Liver (tissue), 9 donors: Measurements from ENCODE around the gene GNG7. TPM values are rescaled to one million over a fixed set of nuclear protein-coding genes. Genes with fewer than 3 reads are reported as not detected.
"Not testable (repeated sequence)": the region's sequence is repeated elsewhere in the genome, so short reads cannot be mapped to it uniquely, and the experiment has no call there.

ENCODE experiments used
- DNase-seq: peaks from one replicate; pipeline ENCODE4 v3.0.0-alpha.2; 2017; ENCODE audit warnings: low spot score
- H3K27ac ChIP-seq, 2 donors: one replicate each; pipeline ENCODE4 v1.7.0; 2013; ENCODE audit warnings: inconsistent platforms in 2 of 2, low read length in 2 of 2, control low read depth in 1 of 2, low read depth in 1 of 2, mild to moderate bottlenecking in 1 of 2
- H3K27me3 ChIP-seq, 4 donors: one replicate each; pipeline versions ENCODE4 v1.6.1 to v1.7.0; 2013; ENCODE audit warnings: low read length in 3 of 4, inconsistent platforms in 1 of 4, mild to moderate bottlenecking in 1 of 4, moderate library complexity in 1 of 4; ENCODE audit not compliant: control insufficient read depth in 4 of 4, insufficient read depth in 4 of 4
- H3K36me3 ChIP-seq, 4 donors: one replicate each; pipeline versions ENCODE4 v1.6.1 to v1.7.0; 2013; ENCODE audit warnings: low read length in 3 of 4, mild to moderate bottlenecking in 3 of 4, low read depth in 1 of 4, moderate library complexity in 1 of 4; ENCODE audit not compliant: control insufficient read depth in 4 of 4, insufficient read depth in 3 of 4
- H3K4me1 ChIP-seq, 4 donors: one replicate each; pipeline versions ENCODE4 v1.6.1 to v1.7.0; 2013; ENCODE audit warnings: low read length in 3 of 4, mild to moderate bottlenecking in 3 of 4, moderate library complexity in 1 of 4; ENCODE audit not compliant: control insufficient read depth in 4 of 4, insufficient read depth in 4 of 4
- H3K4me3 ChIP-seq, 3 donors: one replicate each; pipeline versions ENCODE4 v1.6.1 to v1.7.0; 2013; ENCODE audit warnings: low read length in 3 of 3, control low read depth in 1 of 3, low read depth in 1 of 3, mild to moderate bottlenecking in 1 of 3
- H3K9ac ChIP-seq, 2 donors: one replicate each; pipeline ENCODE4 v1.7.0; 2013; ENCODE audit warnings: low read length in 2 of 2, mild to moderate bottlenecking in 2 of 2, moderate library complexity in 2 of 2, control low read depth in 1 of 2, low read depth in 1 of 2
- H3K9me3 ChIP-seq, 4 donors: one replicate each; pipeline versions ENCODE4 v1.6.1 to v1.7.0; 2013; ENCODE audit warnings: low read length in 3 of 4; ENCODE audit not compliant: control insufficient read depth in 4 of 4
- CTCF ChIP-seq: fragments of 150-350 bp; IDR thresholded peaks from 2 replicates; pipeline ENCODE4 v1.5.1; 2017; ENCODE audit warnings: improper control_type of control experiment, low read depth, low read length; ENCODE audit not compliant: missing input control
- FOXA1 ChIP-seq: IDR thresholded peaks from 2 replicates; pipeline ENCODE4 v1.6.1; 2016; ENCODE audit warnings: antibody characterized with exemption
- GABPA ChIP-seq, 2 donors: IDR thresholded peaks in 1 of 2; conservative IDR thresholded peaks in 1 of 2; 2 replicates each; pipeline ENCODE4 v1.6.1; 2016; ENCODE audit warnings: antibody characterized with exemption in 2 of 2, mild to moderate bottlenecking in 1 of 2, moderate library complexity in 1 of 2
- HNF4G ChIP-seq: IDR thresholded peaks from 2 replicates; pipeline ENCODE4 v1.6.1; 2016; ENCODE audit warnings: antibody characterized with exemption
- JUND ChIP-seq, 2 donors: IDR thresholded peaks; 2 replicates each; pipeline ENCODE4 v1.6.1; 2016; ENCODE audit warnings: antibody characterized with exemption in 2 of 2
- MAX ChIP-seq: IDR thresholded peaks from 2 replicates; pipeline ENCODE4 v1.6.1; 2016; ENCODE audit warnings: antibody characterized with exemption
- NR2F2 ChIP-seq: IDR thresholded peaks from 2 replicates; pipeline ENCODE4 v1.6.1; 2016; ENCODE audit warnings: antibody characterized with exemption
- RAD21 ChIP-seq, 2 donors: IDR thresholded peaks; 2 replicates each; pipeline ENCODE4 v1.6.1; 2016; ENCODE audit warnings: antibody characterized with exemption in 2 of 2, mild to moderate bottlenecking in 2 of 2
- REST ChIP-seq: IDR thresholded peaks from 2 replicates; pipeline ENCODE4 v1.6.1; 2016; ENCODE audit warnings: antibody characterized with exemption, mild to moderate bottlenecking
- SP1 ChIP-seq: IDR thresholded peaks from 2 replicates; pipeline ENCODE4 v1.6.1; 2018; ENCODE audit warnings: antibody characterized with exemption, mild to moderate bottlenecking
- TAF1 ChIP-seq: conservative IDR thresholded peaks from 2 replicates; pipeline ENCODE4 v1.6.1; 2016; ENCODE audit warnings: antibody characterized with exemption, mild to moderate bottlenecking
- YY1 ChIP-seq: IDR thresholded peaks from 2 replicates; pipeline ENCODE4 v1.6.1; 2016; ENCODE audit warnings: antibody characterized with exemption, mild to moderate bottlenecking
- WGBS: extraction: QIAGEN DNeasy Blood & Tissue Kit; methylation state at CpG from one replicate; pipeline ENCODE4 v1.1.7; 2013; 5-methylcytosine and 5-hydroxymethylcytosine counted together
- polyA plus RNA-seq, 2 donors: library from polyadenylated mRNA; stranded (reverse) in 1 of 2; unstranded in 1 of 2; fragments of 200-250 nt in 1 of 2; fragments of >200 nt in 1 of 2; fragmentation: Nextera tagmentation in 1 of 2; extraction: Ambion mirVana in 1 of 2; gene quantifications; one replicate each; pipeline versions ENCODE4 v1.2.1 to v1.2.3, GENCODE V29; 2013 to 2015
- total RNA-seq, 2 donors: library from RNA; depleted of rRNA; stranded (reverse); fragments of >200 nt; gene quantifications; one replicate each; pipeline ENCODE4 v1.2.3, GENCODE V29; 2014
- donor health status: healthy.
- donor health status: healthy.
- donor health status: healthy.
- donor health status: healthy.
- donor health status: healthy.

Gene GNG7
- total and polyA plus RNA-seq, 4 donors, result 0.75 to 1.9 (median 1.1) TPM

GRCh38 chr19:2567580-2567979, 134.9 kb downstream of the GNG7 start:
- no peaks in the 10 kb centered on the region for H3K27me3 ChIP-seq
- no peaks in the 10 kb centered on the region for H3K9me3 ChIP-seq
- no peak overlapping the region for H3K27ac ChIP-seq
- 72% methylated on average over 17 of the region's 17 CpGs for WGBS
- H3K36me3 ChIP-seq, result no peaks in the 10 kb centered on the region
- no peak for TF ChIP-seq FOXA1
- no peak for TF ChIP-seq HNF4G
- peak in 1 of 2 donors; percentile 10 for TF ChIP-seq RAD21 (IDR thresholded peaks at IDR 0.05)
- TF ChIP-seq CTCF, result no peak
- peak; percentile 72 for TF ChIP-seq NR2F2
- no peak for TF ChIP-seq MAX
- TF ChIP-seq SP1, result no peak
- no peaks in the 10 kb centered on the region for H3K4me1 ChIP-seq
- no peak for DNase-seq
- no peak overlapping the region for H3K9ac ChIP-seq
- H3K4me3 ChIP-seq, result no peak overlapping the region

GRCh38 chr19:2563546-2563945, 138.9 kb downstream of the GNG7 start:
- not testable (repeated sequence) for H3K27me3 ChIP-seq, H3K9me3 ChIP-seq, H3K4me3 ChIP-seq, DNase-seq, H3K27ac ChIP-seq, H3K36me3 ChIP-seq, H3K9ac ChIP-seq, H3K4me1 ChIP-seq
- 95% methylated on average over 9 of the region's 9 CpGs for WGBS

- Histone ChIP-seq H3K9me3 (no peaks in the 10 kb centered on the region), H3K27ac (no peak overlapping the region), H3K9ac (no peak overlapping the region), H3K27me3 (no peaks in the 10 kb centered on the region), H3K36me3 (no peaks in the 10 kb centered on the region), H3K4me3 (no peak overlapping the region), H3K4me1 (peaks cover 2 to 12% (median 8%) of the 10 kb centered on the region in 4 donors)
- DNase-seq, result no peak
- TF ChIP-seq TAF1, result no peak
- no peak for TF ChIP-seq NR2F2
- TF ChIP-seq GABPA (IDR thresholded peaks at IDR 0.05 in 1 of 2, conservative IDR thresholded peaks at IDR 0.05 in 1 of 2), result no peak
- no peak for TF ChIP-seq FOXA1
- TF ChIP-seq JUND (IDR thresholded peaks at IDR 0.05), result no peak
- TF ChIP-seq YY1, result no peak
- TF ChIP-seq SP1, result no peak
- 72% methylated on average over 14 of the region's 14 CpGs for WGBS
Measured at GRCh38 chr19:2561895-2562294, 140.6 kb downstream of the GNG7 start.

- TF ChIP-seq FOXA1, result no peak
- no peak for TF ChIP-seq MAX
- TF ChIP-seq REST, result no peak
- TF ChIP-seq GABPA (IDR thresholded peaks at IDR 0.05 in 1 of 2, conservative IDR thresholded peaks at IDR 0.05 in 1 of 2), result no peak
- TF ChIP-seq NR2F2, result no peak
- no peak for TF ChIP-seq TAF1
- no peak for TF ChIP-seq RAD21 (IDR thresholded peaks at IDR 0.05)
- TF ChIP-seq JUND (IDR thresholded peaks at IDR 0.05), result no peak
- TF ChIP-seq CTCF, result no peak
- no peaks in the 10 kb centered on the region for H3K36me3 ChIP-seq
- no peak overlapping the region for H3K27ac ChIP-seq
- no peaks in the 10 kb centered on the region for H3K27me3 ChIP-seq
- H3K9ac ChIP-seq, result no peak overlapping the region
- no peak overlapping the region for H3K4me3 ChIP-seq
- H3K9me3 ChIP-seq, result no peaks in the 10 kb centered on the region
- WGBS, result 93% methylated on average over 5 of the region's 5 CpGs
- H3K4me1 ChIP-seq, result peaks cover 2 to 17% (median 10%) of the 10 kb centered on the region in 4 donors
- DNase-seq, result no peak
Measured at GRCh38 chr19:2561221-2561620, 141.3 kb downstream of the GNG7 start.
